ENCODE data around the gene KRTAP10-12.

KRTAP10-12 gene

DNA sequence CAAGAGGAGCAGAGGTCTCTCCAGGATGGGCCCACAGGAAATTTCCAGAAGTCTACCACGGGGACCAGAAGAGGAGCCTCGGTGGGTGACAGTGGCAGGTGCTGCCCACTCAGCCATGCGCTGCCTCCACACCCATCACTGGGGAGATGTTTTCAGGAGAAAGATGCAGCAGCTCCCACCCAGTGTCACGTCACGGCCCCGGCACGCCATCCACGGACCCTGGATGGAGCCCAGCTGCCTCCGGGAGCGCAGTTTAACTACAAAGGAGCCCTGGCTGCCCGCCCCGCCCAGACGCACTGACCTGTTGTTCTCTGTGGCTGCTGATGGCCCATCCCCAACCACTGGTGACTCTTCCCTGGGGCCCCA lies 7.6 kb downstream of the KRTAP10-12 start:
- Histone ChIP-seq H4K91ac (ENCODE audit: low read depth, low read length, poor library complexity) (no peak overlapping the region), H3K27me3 (ENCODE audit: control insufficient read depth in 3 of 3, insufficient read depth in 3 of 3, low read depth in 1 of 3, low read length in 3 of 3) (peaks cover 35 to 87% (median 51%) of the 10 kb centered on the region in 3 experiments), H2BK12ac (ENCODE audit: low read length) (no peak overlapping the region), H3K36me3 (replicated peaks in 1 of 2; ENCODE audit: control insufficient read depth in 2 of 2, insufficient read depth in 2 of 2, low read length in 2 of 2) (no peaks in the 10 kb centered on the region), H3K4me2 (ENCODE audit: insufficient read depth, low read length, poor library complexity, severe bottlenecking) (no peak overlapping the region), H2BK120ac (ENCODE audit: low read depth, low read length) (no peak overlapping the region), H2BK5ac (ENCODE audit: low read length) (no peak overlapping the region), H3K27ac (replicated peaks; ENCODE audit: low read length) (no peak overlapping the region), H3K9me3 (replicated peaks in 1 of 2; ENCODE audit: control insufficient read depth in 2 of 2, insufficient read depth in 1 of 2, low read depth in 1 of 2, low read length in 2 of 2) (peaks cover 0 to 6% of the 10 kb centered on the region in 2 donors), H2AFZ (ENCODE audit: low read length) (no peak overlapping the region), H3K14ac (ENCODE audit: low read length) (no peak overlapping the region), H3K23ac (ENCODE audit: low read depth, low read length, poor library complexity) (no peak overlapping the region), H2AK5ac (ENCODE audit: low read depth, low read length) (no peak overlapping the region), H3K4me1 (ENCODE audit: control insufficient read depth in 2 of 2, insufficient read depth in 1 of 2, low read depth in 1 of 2, low read length in 2 of 2) (peaks cover 16 to 26% of the 10 kb centered on the region in 2 donors), H3K9ac (ENCODE audit: low read depth, low read length, poor library complexity) (no peak overlapping the region), H4K8ac (ENCODE audit: low read depth, low read length) (no peak overlapping the region), H3K79me1 (ENCODE audit: low read depth, low read length) (peaks cover 3% of the 10 kb centered on the region), H2BK15ac (ENCODE audit: low read length) (no peak overlapping the region), H3K18ac (ENCODE audit: low read length) (no peak overlapping the region), H3K4me3 (ENCODE audit: low read length in 2 of 2) (no peak overlapping the region), H3K4ac (ENCODE audit: low read length) (no peak overlapping the region)
- no peak for DNase-seq (ENCODE audit: low spot score)
- no CpG with 5 or more reads among the region's 13 CpGs for WGBS, 2 donors (ENCODE audit: extremely low coverage in 2 of 2, insufficient read length in 2 of 2, insufficient replicate concordance in 1 of 2)

DNA sequence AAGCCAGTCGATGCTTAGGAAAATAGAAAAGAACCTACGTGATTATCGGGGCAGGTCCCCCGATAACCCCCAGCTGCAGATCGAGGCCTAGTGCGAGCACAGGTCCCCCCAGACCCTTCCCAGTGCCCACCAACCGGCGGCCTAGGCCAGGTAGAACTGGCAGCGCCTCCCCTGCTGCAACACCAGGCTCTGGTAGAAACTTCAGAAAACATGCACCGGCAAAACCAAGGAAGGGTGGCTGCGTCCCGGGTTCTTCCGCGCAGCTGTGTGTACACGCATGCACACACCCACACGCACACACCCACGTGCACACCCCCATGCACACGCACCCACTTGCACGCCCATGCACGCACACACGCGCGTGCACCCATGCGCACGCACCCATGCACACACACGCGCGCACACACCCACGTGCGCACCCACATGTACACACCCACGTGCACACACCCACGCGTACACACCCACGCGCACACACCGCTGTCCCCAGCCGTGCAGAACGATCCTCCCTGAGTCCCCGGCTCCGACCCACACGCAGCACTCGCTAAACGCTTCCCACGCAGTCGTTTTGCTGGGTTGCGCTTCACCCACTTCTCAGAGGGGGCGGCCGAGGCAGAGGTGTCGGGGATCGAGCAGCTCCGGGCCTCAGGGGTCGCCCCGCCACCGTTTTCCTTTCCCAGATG lies 9.2 kb downstream of the KRTAP10-12 start:
- Histone ChIP-seq H2AFZ (ENCODE audit: low read length) (no peak overlapping the region), H3K4me3 (ENCODE audit: low read length in 2 of 2) (peak overlapping the region in 1 of 2 donors; percentile 73), H3K36me3 (replicated peaks in 1 of 2; ENCODE audit: control insufficient read depth in 2 of 2, insufficient read depth in 2 of 2, low read length in 2 of 2) (no peaks in the 10 kb centered on the region), H3K9me3 (replicated peaks in 1 of 2; ENCODE audit: control insufficient read depth in 2 of 2, insufficient read depth in 1 of 2, low read depth in 1 of 2, low read length in 2 of 2) (peaks cover 0 to 6% of the 10 kb centered on the region in 2 donors), H3K79me1 (ENCODE audit: low read depth, low read length) (peaks cover 3% of the 10 kb centered on the region), H3K4me2 (ENCODE audit: insufficient read depth, low read length, poor library complexity, severe bottlenecking) (peak overlapping the region; percentile 23), H2BK12ac (ENCODE audit: low read length) (peak overlapping the region; percentile 95), H4K91ac (ENCODE audit: low read depth, low read length, poor library complexity) (no peak overlapping the region), H3K4ac (ENCODE audit: low read length) (peak overlapping the region; percentile 38), H3K27me3 (ENCODE audit: control insufficient read depth in 3 of 3, insufficient read depth in 3 of 3, low read depth in 1 of 3, low read length in 3 of 3) (peaks cover 49 to 87% (median 66%) of the 10 kb centered on the region in 3 experiments), H2BK5ac (ENCODE audit: low read length) (no peak overlapping the region), H4K8ac (ENCODE audit: low read depth, low read length) (no peak overlapping the region), H2AK5ac (ENCODE audit: low read depth, low read length) (peak overlapping the region; percentile 90), H2BK15ac (ENCODE audit: low read length) (peak overlapping the region; percentile 58), H3K9ac (ENCODE audit: low read depth, low read length, poor library complexity) (peak overlapping the region; percentile 81), H2BK120ac (ENCODE audit: low read depth, low read length) (peak overlapping the region; percentile 72), H3K27ac (replicated peaks; ENCODE audit: low read length) (no peak overlapping the region), H3K4me1 (ENCODE audit: control insufficient read depth in 2 of 2, insufficient read depth in 1 of 2, low read depth in 1 of 2, low read length in 2 of 2) (peaks cover 10 to 26% of the 10 kb centered on the region in 2 donors), H3K18ac (ENCODE audit: low read length) (peak overlapping the region; percentile 96), H3K23ac (ENCODE audit: low read depth, low read length, poor library complexity) (peak overlapping the region; percentile 99), H3K14ac (ENCODE audit: low read length) (peak overlapping the region; percentile 39)
- WGBS, 2 donors (ENCODE audit: extremely low coverage in 2 of 2, insufficient read length in 2 of 2, insufficient replicate concordance in 1 of 2) = no CpG with 5 or more reads among the region's 54 CpGs
- DNase-seq (ENCODE audit: low spot score) = no peak

DNA sequence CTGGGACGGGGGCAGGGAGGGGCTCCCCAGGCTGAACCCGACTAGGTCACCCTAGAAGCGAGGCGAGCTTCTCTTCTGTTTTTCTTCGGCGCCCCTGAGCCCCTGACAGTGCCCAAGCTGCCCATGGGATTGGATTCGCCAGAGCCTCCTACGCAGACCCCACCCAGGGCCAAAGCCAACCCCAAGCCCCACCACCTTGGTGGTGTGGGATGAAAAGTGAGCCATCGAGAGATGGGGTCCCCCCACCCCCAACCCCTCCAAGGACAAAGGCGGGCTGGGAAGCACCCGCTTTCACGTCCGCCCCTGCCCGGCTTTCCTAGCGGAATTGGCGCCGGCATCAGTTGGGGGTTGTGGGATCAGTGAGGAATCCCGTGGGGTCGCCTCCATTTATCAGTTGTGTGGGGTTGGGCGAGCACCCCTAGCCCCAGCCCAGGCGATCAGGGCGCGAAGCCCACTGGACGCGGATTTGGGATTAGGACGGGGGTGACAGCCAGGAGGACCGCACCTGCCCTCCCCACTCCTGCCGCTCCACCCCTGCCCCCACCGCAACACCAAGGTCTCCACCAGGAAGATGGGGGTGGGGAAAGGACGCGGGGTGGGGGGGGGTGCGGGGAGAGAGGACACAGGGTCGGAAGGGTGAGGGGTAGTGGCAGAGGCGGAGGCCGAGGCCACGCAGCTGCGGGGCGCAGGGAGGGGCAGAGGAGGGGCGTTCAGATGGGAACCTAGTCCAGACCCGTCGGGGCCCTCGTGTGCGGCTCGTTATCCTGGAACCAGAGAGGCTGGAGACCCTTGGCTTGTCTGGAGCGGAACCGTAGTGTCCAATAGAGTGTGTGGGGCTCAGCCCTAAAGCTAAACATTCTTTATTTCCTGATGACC lies 10.0 kb downstream of the KRTAP10-12 start:
- Histone ChIP-seq H3K4ac (ENCODE audit: low read length) (peak overlapping the region; percentile 38), H3K4me3 (ENCODE audit: low read length in 2 of 2) (no peak overlapping the region), H3K36me3 (replicated peaks in 1 of 2; ENCODE audit: control insufficient read depth in 2 of 2, insufficient read depth in 2 of 2, low read length in 2 of 2) (no peaks in the 10 kb centered on the region), H2BK5ac (ENCODE audit: low read length) (no peak overlapping the region), H2AK5ac (ENCODE audit: low read depth, low read length) (peak overlapping the region; percentile 90), H4K8ac (ENCODE audit: low read depth, low read length) (no peak overlapping the region), H2BK12ac (ENCODE audit: low read length) (no peak overlapping the region), H2BK15ac (ENCODE audit: low read length) (peak overlapping the region; percentile 58), H3K14ac (ENCODE audit: low read length) (peak overlapping the region; percentile 89), H3K18ac (ENCODE audit: low read length) (peak overlapping the region; percentile 96), H3K9ac (ENCODE audit: low read depth, low read length, poor library complexity) (no peak overlapping the region), H2BK120ac (ENCODE audit: low read depth, low read length) (peak overlapping the region; percentile 72), H4K91ac (ENCODE audit: low read depth, low read length, poor library complexity) (no peak overlapping the region), H3K23ac (ENCODE audit: low read depth, low read length, poor library complexity) (peak overlapping the region; percentile 99), H3K27ac (replicated peaks; ENCODE audit: low read length) (no peak overlapping the region), H2AFZ (ENCODE audit: low read length) (no peak overlapping the region), H3K27me3 (ENCODE audit: control insufficient read depth in 3 of 3, insufficient read depth in 3 of 3, low read depth in 1 of 3, low read length in 3 of 3) (peaks cover 56 to 90% (median 74%) of the 10 kb centered on the region in 3 experiments), H3K79me1 (ENCODE audit: low read depth, low read length) (peaks cover 3% of the 10 kb centered on the region), H3K9me3 (replicated peaks in 1 of 2; ENCODE audit: control insufficient read depth in 2 of 2, insufficient read depth in 1 of 2, low read depth in 1 of 2, low read length in 2 of 2) (peaks cover 0 to 6% of the 10 kb centered on the region in 2 donors), H3K4me2 (ENCODE audit: insufficient read depth, low read length, poor library complexity, severe bottlenecking) (no peak overlapping the region), H3K4me1 (ENCODE audit: control insufficient read depth in 2 of 2, insufficient read depth in 1 of 2, low read depth in 1 of 2, low read length in 2 of 2) (peaks cover 10 to 28% of the 10 kb centered on the region in 2 donors)
- WGBS, 2 donors (ENCODE audit: extremely low coverage in 2 of 2, insufficient read length in 2 of 2, insufficient replicate concordance in 1 of 2) = no CpG with 5 or more reads among the region's 46 CpGs
- no peak for DNase-seq (ENCODE audit: low spot score)

All from neuronal stem cell (in vitro differentiated cells).